A673 (cell line): Measurements from ENCODE around the gene USP53.

Source experiments
- CTCF ChIP-seq: fragments of 300-800, 200-600 bp; sonication (generic); conservative IDR thresholded peaks from 2 replicates; pipeline ENCODE4 v1.5.1; 2017; ENCODE audit warnings: low read depth, mild to moderate bottlenecking, antibody characterized with exemption, low read length, moderate library complexity, mixed read lengths
- EZH2 ChIP-seq: fragments of 200-600 bp; sonication (generic); IDR thresholded peaks from 2 replicates; pipeline ENCODE4 v1.6.1; 2017; ENCODE audit warnings: borderline replicate concordance, low read depth, mild to moderate bottlenecking, mixed read lengths, antibody characterized with exemption, low read length; ENCODE audit not compliant: poor library complexity, severe bottlenecking

DNA sequence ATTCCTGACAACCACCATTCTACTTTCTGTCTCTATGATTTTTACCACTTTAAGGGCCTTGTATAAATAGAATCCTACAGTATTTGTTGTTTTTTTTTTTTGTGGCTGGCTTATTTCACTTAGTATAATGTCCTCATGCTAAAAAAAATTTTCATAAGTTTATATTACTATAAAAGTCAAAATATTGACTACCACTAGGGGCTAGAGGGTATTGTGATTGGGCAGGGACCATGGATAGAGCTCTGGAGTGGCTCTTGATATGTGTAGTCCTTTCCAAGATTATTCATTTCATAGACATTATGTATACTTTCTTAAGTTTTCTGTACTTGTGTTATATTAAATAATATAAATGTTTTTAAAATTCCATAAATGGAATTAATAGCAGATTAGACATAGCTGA is 42.3 kb upstream of the USP53 start:
- no peak; the same call in 1 of the 2 replicates for TF ChIP-seq CTCF
- no peak for TF ChIP-seq EZH2
